HG02642 (cell line): ENCODE data around the gene BLOC1S4.

Source experiments
- ATAC-seq: cut with Tn5 transposase; IDR thresholded peaks from one replicate; pipeline ENCODE4 v1.9.1; 2021; ENCODE audit warnings: mild to moderate bottlenecking; ENCODE audit not compliant: unreplicated experiment, poor library complexity

The BLOC1S4 gene

GRCh38 chr4:6689506-6689960, 26.4 kb upstream of the BLOC1S4 start:
- ATAC-seq = no peak

- ATAC-seq = no peak
Observed at GRCh38 chr4:6692379-6692778, 23.6 kb upstream of the BLOC1S4 start.

GRCh38 chr4:6692806-6693205, 23.2 kb upstream of the BLOC1S4 start:
- ATAC-seq = no peak

- no peak for ATAC-seq
Observed at GRCh38 chr4:6693231-6694176, 22.5 kb upstream of the BLOC1S4 start, which contains the start of gene S100P. Gene S100P (plus strand): TSS chr4:6693878. CDS start chr4:6693933, 55 bp downstream.

- ATAC-seq = no peak
Observed at GRCh38 chr4:6694177-6694901, 21.6 kb upstream of the BLOC1S4 start.

GRCh38 chr4:6695660-6696610, 20.0 kb upstream of the BLOC1S4 start:
- no peak for ATAC-seq

GRCh38 chr4:6696611-6697010, 19.4 kb upstream of the BLOC1S4 start:
- ATAC-seq = no peak

- ATAC-seq = no peak
Observed at GRCh38 chr4:6697131-6697530, 18.8 kb upstream of the BLOC1S4 start.

GRCh38 chr4:6699388-6699787, 16.6 kb upstream of the BLOC1S4 start:
- no peak for ATAC-seq

- ATAC-seq = no peak
Observed at GRCh38 chr4:6699903-6700302, 16.1 kb upstream of the BLOC1S4 start.

- no peak for ATAC-seq
Observed at GRCh38 chr4:6701371-6701770, 14.6 kb upstream of the BLOC1S4 start.

GRCh38 chr4:6702761-6703160, 13.2 kb upstream of the BLOC1S4 start:
- no peak for ATAC-seq

- no peak for ATAC-seq
Observed at GRCh38 chr4:6703786-6704185, 12.2 kb upstream of the BLOC1S4 start.

- ATAC-seq = no peak
Observed at GRCh38 chr4:6705646-6706045, 10.3 kb upstream of the BLOC1S4 start.

GRCh38 chr4:6706173-6706572, 9.8 kb upstream of the BLOC1S4 start:
- no peak for ATAC-seq

- peak; percentile 74 for ATAC-seq
Observed at GRCh38 chr4:6709230-6710114, 6.5 kb upstream of the BLOC1S4 start, which contains the start of gene MRFAP1L1. Gene MRFAP1L1 (minus strand): TSS chr4:6709865. CDS start chr4:6709629, 236 bp downstream.

GRCh38 chr4:6710282-6710681, 5.7 kb upstream of the BLOC1S4 start:
- no peak for ATAC-seq

GRCh38 chr4:6710996-6711395, 5.0 kb upstream of the BLOC1S4 start:
- no peak for ATAC-seq

GRCh38 chr4:6714954-6715353, 1.0 kb upstream of the BLOC1S4 start:
- ATAC-seq = no peak
